AG04449 (cell line): Measurements from ENCODE around the gene LEF1.

Source experiments
- CTCF ChIA-PET: fragments of 350-600 bp; formaldehyde crosslinking; extraction: SDS; loops from one replicate; lab custom pipeline; 2021; ENCODE audit warnings: antibody characterized with exemption; lab: Yijun Ruan, JAX
- POLR2A ChIA-PET: fragments of 400-600, 350-600 bp; formaldehyde crosslinking; extraction: SDS; loops from one replicate; lab custom pipeline; 2020; ENCODE audit warnings: antibody characterized with exemption, inconsistent platforms; lab: Yijun Ruan, JAX
- DNase-seq: peaks from one replicate; pipeline ENCODE4 v3.0.0-alpha.2; 2010; ENCODE audit warnings: low read depth, low spot score
- H3K4me3 ChIP-seq: 2 replicates; pipeline ENCODE4 v1.5.1; 2011; ENCODE audit warnings: low read depth, mild to moderate bottlenecking, control low read depth, low read length
- CTCF ChIP-seq: IDR thresholded peaks from one replicate; pipeline ENCODE4 v1.5.1; 2011; ENCODE audit warnings: mild to moderate bottlenecking, moderate library complexity, low read length, control low read depth, inconsistent platforms; ENCODE audit not compliant: insufficient read depth; ENCODE audit errors: missing control alignments

LEF1 gene

DNA sequence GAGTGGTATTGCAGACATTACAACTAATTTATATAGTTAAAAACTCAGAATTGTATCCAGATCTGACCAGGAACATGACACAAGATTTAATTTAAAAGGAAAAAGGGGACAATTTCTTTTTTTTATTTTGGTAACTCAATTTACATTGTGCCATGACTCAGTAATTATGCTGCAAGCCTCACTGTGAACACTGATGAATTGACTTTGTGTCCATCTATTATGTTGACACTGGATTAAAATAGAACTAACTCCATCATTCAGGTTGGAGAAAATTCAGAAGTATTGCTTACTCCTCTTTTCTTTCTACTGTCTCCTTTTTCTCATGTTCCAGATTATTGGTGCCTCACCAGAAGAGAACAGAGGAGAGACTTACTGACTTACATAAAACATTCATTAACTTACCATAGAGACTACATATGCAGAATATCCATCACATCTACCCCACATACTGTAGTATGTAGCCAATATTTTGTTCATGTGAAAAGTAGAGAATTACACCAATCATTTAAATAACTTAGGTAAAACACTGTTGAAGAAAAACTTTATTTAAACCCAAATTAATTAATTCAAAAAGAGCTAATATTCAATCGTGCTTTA is 15.8 kb upstream of the LEF1 start:
- H3K4me3 ChIP-seq = no peak overlapping the region
- DNase-seq = no peak
- TF ChIP-seq CTCF = no peak
- ChIA-PET CTCF (no interaction called here), POLR2A (no interaction called here)

GRCh38 chr4:108181704-108182103 is 13.0 kb upstream of the LEF1 start:
- no peak overlapping the region for H3K4me3 ChIP-seq
- no peak for TF ChIP-seq CTCF
- POLR2A ChIA-PET = no interaction called here
- CTCF ChIA-PET = interaction anchor here (1.1 kb wide), 1 partner anchor 8 kb away, joined by 3 read pairs; no protein-coding TSS in a partner anchor
- DNase-seq = no peak

DNA sequence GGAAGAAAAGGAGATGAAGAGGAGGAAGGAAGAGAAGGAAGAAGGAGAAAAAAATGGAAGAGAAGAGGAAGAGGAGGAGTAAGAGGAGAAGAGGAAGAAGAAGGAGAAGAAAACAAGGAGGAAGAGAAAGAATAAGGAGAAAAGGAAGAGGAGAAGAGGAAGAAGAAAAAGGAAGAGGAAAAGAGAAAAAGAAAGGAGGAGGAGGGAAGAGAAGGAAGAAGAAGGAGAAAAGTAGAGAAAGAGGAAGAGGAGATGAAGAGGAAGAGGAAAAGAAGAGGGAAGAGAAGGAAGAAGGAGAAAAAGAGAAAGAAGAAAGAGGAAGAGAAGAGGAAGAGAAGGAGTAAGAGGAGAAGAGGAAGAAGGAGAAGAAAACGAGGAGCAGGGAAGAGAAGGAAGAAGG is 11.8 kb upstream of the LEF1 start:
- POLR2A ChIA-PET = no interaction called here
- CTCF ChIA-PET = no interaction called here
- TF ChIP-seq CTCF = no peak
- DNase-seq = no peak
- no peak overlapping the region for H3K4me3 ChIP-seq

- CTCF ChIA-PET = no interaction called here
- DNase-seq = no peak
- H3K4me3 ChIP-seq = no peak overlapping the region
- POLR2A ChIA-PET = no interaction called here
- no peak for TF ChIP-seq CTCF
These were observed 7.2 kb upstream of the LEF1 start for GRCh38 chr4:108175966-108176365.

- POLR2A ChIA-PET = no interaction called here
- CTCF ChIA-PET = no interaction called here
- DNase-seq = no peak
- no peak overlapping the region for H3K4me3 ChIP-seq
- no peak for TF ChIP-seq CTCF
These were observed 6.1 kb upstream of the LEF1 start for GRCh38 chr4:108174856-108175255.

DNA sequence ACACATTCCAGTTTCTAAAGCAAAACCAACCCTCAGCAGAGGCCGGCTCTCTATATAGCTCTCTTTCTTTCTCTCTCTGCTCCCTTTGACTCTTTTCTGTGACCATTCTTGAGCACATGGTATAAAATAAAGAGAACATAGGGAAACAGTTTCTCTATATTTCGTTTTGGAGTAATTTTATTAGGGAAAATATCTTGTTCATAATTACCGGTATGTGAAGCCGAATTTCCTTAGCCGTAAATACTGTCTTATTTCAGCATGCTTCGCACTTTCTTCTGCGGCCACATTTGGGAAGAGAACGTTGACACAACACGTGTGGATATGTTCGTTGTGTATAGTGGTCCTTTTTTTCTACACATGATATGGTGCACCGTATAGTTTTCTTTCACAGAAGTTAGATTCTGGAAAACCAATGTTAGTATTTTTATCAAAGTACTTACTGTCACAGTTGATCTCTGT is 4.9 kb upstream of the LEF1 start:
- H3K4me3 ChIP-seq = peak overlapping the region; percentile 49
- CTCF ChIA-PET = interaction anchor here (1.1 kb wide), 1 partner anchor 9 kb away, joined by 3 read pairs; no protein-coding TSS in a partner anchor
- POLR2A ChIA-PET = no interaction called here
- no peak for DNase-seq
- TF ChIP-seq CTCF = no peak
